Skeletal muscle cell (primary cell): Measurements from ENCODE around the gene NLE1.
"Not testable (repeated sequence)": the region's sequence is repeated elsewhere in the genome, so short reads cannot be mapped to it uniquely, and the experiment has no call there.

Experiments
- DNase-seq: peaks from one replicate; pipeline ENCODE4 v3.0.0-alpha.2; 2010; ENCODE audit warnings: low read depth
- H3K4me3 ChIP-seq: 2 replicates; pipeline ENCODE4 v1.5.1; 2011; ENCODE audit warnings: low read depth, mild to moderate bottlenecking, control low read depth, low read length, moderate library complexity

Gene NLE1

GRCh38 chr17:35132816-35133550, 9.1 kb downstream of the NLE1 start:
- DNase-seq: no peak
- H3K4me3 ChIP-seq: no peak overlapping the region

GRCh38 chr17:35132099-35132498, 10.0 kb downstream of the NLE1 start:
- no peak overlapping the region for H3K4me3 ChIP-seq
- DNase-seq: no peak

GRCh38 chr17:35130392-35130791, 11.7 kb downstream of the NLE1 start:
- no peak for DNase-seq
- H3K4me3 ChIP-seq: no peak overlapping the region

DNA sequence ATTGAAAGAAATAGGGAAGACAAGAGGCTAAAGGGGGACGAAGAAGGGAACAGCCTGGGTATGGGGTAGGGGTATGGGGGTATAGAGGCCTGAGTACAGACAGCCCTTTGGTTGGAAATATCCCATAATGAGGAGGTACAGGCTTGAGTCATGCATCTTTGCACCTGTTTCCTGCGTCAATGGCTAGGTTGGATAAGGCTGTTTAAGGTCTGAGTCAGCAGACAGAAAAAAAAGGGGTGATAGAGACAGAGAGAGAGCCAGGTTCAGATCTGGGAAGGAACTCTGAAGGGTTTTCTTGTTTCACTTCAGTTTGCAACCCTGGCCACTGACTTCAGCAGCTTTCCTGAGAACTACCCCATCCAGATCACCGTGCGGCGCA, 12.1 kb downstream of the NLE1 start:
- DNase-seq: no peak
- H3K4me3 ChIP-seq: no peak overlapping the region

GRCh38 chr17:35129154-35129972, 12.7 kb downstream of the NLE1 start:
- no peak overlapping the region for H3K4me3 ChIP-seq
- no peak for DNase-seq

GRCh38 chr17:35127751-35128514, 14.2 kb downstream of the NLE1 start:
- no peak overlapping the region for H3K4me3 ChIP-seq
- no peak for DNase-seq

- H3K4me3 ChIP-seq: no peak within 1 kb of the TSS
- DNase-seq: no peak
Observed at GRCh38 chr17:35121315-35121714, 20.8 kb downstream of the NLE1 start, which contains the start of gene FNDC8. Gene FNDC8 (plus strand): TSS chr17:35121615. CDS start chr17:35121694, 79 bp downstream.

GRCh38 chr17:35119370-35120165, 22.5 kb downstream of the NLE1 start, which contains the start of gene RAD51D:
Gene RAD51D (minus strand): TSS chr17:35119860. CDS start chr17:35119613, 247 bp downstream.
- DNase-seq: no peak
- peak within 1 kb of the TSS; percentile 79 for H3K4me3 ChIP-seq

DNA sequence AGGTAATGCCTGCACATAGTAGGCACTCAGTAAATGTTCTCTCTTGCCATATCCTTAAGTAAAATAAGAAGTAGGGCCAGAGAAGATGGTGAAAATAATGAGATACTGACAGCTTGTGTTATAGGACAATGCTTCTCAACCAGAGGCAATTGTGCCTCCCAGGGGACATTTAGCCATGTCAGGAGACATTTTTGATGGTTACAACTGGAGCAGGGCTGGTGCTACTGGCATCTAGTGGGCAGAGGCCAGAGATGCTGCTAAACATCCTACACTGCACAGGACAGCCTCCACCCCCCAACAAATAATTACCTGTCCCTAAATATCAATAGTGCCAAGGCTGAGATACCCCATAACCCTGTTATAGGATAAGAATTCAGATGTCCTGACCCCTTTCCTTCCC, 24.1 kb downstream of the NLE1 start:
- DNase-seq: no peak

GRCh38 chr17:35116845-35117244, 25.3 kb downstream of the NLE1 start:
- DNase-seq: no peak
- H3K4me3 ChIP-seq: no peak overlapping the region

More for the DNA sequence above, 24.1 kb downstream of the NLE1 start:
- no peak overlapping the region for H3K4me3 ChIP-seq

- not testable (repeated sequence) for DNase-seq, H3K4me3 ChIP-seq
Observed at GRCh38 chr17:35110791-35111190, 31.3 kb downstream of the NLE1 start.

DNA sequence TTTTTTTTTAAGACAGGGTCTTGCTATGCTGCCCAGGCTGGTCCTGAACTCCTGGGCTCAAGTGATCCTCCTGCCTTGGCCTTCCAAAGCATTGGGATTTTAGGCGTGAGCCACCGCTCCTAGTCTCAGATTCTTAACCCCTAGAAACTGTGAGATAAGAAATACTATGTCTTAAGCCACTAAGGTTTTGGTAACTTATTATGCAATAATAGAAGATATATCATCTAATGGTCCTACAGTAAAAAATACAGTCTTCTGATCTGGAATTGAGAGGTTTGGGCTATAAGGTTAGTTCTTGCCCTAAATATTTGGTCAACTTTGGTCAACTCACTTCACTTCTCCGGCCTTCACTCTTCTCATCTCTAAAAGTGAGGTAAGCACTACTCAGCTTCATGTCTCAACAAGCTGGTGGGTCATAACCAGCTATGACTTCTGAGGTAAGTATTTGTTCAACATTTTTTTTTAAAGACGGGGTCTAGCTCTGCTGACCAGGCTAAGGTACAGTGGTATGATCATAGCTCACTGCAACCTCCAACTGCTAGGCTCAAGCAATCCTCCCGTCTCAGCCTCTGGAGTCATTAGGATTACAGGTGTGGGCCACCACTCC, 37.2 kb downstream of the NLE1 start:
- H3K4me3 ChIP-seq: no peak overlapping the region
- DNase-seq: no peak

- no peak overlapping the region for H3K4me3 ChIP-seq
- no peak for DNase-seq
Observed at GRCh38 chr17:35103271-35103670, 38.8 kb downstream of the NLE1 start.

GRCh38 chr17:35101725-35102124, 40.4 kb downstream of the NLE1 start:
- no peak for DNase-seq

DNA sequence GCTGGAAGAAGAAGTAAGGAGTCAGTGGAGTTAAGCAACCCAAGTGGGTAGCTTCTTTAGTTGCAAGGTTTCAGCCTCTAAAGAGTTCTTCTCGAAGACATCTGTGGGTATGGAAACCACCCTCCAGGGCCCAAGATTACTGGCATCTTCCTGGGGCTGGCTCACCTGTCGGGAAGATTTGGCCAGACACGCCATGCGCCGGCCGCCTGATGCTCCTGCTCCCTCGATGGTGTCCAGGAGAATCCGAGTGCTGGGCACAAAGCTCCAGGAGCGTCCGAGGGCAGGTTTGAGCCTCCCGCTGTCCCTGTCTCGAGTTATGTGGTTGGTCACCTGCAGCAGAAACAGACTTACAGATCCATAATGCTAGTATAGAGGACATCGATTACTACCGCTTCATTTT, 41.1 kb downstream of the NLE1 start:
- no peak for DNase-seq
- H3K4me3 ChIP-seq: no peak overlapping the region

More at GRCh38 chr17:35101725-35102124, 40.4 kb downstream of the NLE1 start:
- H3K4me3 ChIP-seq: no peak overlapping the region

GRCh38 chr17:35099908-35100307, 42.2 kb downstream of the NLE1 start:
- no peak overlapping the region for H3K4me3 ChIP-seq
- no peak for DNase-seq

GRCh38 chr17:35097776-35098175, 44.3 kb downstream of the NLE1 start:
- H3K4me3 ChIP-seq: no peak overlapping the region
- no peak for DNase-seq

DNA sequence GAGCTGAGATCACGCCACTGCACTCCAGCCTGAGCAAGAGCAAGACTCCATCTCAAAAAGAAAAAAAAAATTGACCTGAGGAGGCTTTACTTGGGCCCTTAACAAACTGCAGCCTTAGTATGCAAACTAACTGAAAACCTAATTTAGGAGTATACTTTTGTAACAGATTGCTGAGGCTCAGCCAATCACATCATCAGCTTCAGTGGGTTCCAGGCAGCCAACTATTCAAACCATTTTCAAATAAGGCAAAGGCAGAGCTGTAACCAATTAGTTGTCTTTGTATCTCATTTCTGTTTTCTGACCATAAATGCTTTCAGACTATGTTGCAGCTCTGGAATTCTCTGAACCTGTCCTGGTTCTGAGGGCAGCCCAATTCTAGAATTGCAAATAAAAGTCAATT, 46.4 kb downstream of the NLE1 start:
- no peak for DNase-seq
- no peak overlapping the region for H3K4me3 ChIP-seq

DNA sequence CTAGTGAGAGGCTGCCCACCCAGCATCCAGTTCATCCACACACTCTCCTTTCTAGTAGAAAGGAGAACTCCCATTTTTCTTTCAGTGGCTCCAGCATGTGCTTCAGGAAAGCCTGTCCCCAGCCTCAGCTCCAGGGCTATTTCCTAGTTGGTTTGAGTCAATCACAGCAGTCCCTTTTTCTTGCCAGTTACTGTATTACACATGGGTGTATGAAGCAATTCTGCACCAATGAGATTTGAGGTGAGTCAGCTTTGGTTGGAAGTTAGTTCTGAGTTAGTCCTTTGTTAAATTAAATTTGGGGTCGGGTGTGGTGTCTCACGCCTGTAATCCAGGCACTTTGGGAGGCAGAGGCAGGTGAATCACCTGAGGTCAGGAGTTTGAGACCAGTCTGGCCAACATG, 47.2 kb downstream of the NLE1 start:
- peak; percentile 64 for DNase-seq
- no peak overlapping the region for H3K4me3 ChIP-seq
